Thyroid gland (tissue), 4 donors: ENCODE data around the gene PSMF1. TPM values are rescaled to one million over a fixed set of nuclear protein-coding genes. Genes with fewer than 3 reads are reported as not detected.

Experiments
- DNase-seq, 2 donors: peaks; one replicate each; pipeline ENCODE4 v3.0.0-alpha.2; 2019
- H3K27ac ChIP-seq, 3 donors: fragments of 200-600 bp; sonication (generic); 1 replicate in 2 of 3; 2 replicates in 1 of 3; pipeline ENCODE4 v1.5.1; 2016 to 2019; ENCODE audit warnings: mild to moderate bottlenecking in 1 of 3, moderate library complexity in 1 of 3
- H3K27me3 ChIP-seq: fragments of 200-600 bp; sonication (generic); one replicate; pipeline ENCODE4 v1.5.1; 2019
- H3K36me3 ChIP-seq, 2 donors: fragments of 200-600 bp; sonication (generic); one replicate each; pipeline ENCODE4 v1.5.1; 2016 to 2019
- H3K4me1 ChIP-seq, 2 donors: fragments of 200-600 bp; sonication (generic); one replicate each; pipeline ENCODE4 v1.5.1; 2017 to 2019
- H3K4me3 ChIP-seq, 3 donors: fragments of 200-600 bp; sonication (generic); replicated peaks in 1 of 3; 1 replicate in 2 of 3; 2 replicates in 1 of 3; pipeline ENCODE4 v1.5.1; 2016; ENCODE audit warnings: mild to moderate bottlenecking in 1 of 3
- H3K9me3 ChIP-seq: fragments of 200-600 bp; sonication (generic); one replicate; pipeline ENCODE4 v1.5.1; 2017
- CTCF ChIP-seq, 6 experiments: fragments of 200-600 bp in 3 of 6; fragments of 450-650 bp in 3 of 6; sonication (generic) in 3 of 6; IDR thresholded peaks; one replicate each; pipeline ENCODE4 v1.5.1; 2016 to 2019; ENCODE audit warnings: antibody characterized with exemption in 6 of 6, mild to moderate bottlenecking in 2 of 6, inconsistent platforms in 1 of 6, moderate library complexity in 1 of 6
- POLR2A ChIP-seq, 2 donors: fragments of 450-650 bp; IDR thresholded peaks; one replicate each; pipeline ENCODE4 v1.6.1; 2017; ENCODE audit warnings: antibody characterized with exemption in 2 of 2, mild to moderate bottlenecking in 2 of 2, moderate library complexity in 1 of 2
- WGBS, 2 donors: methylation state at CpG; one replicate each; pipeline ENCODE4 v1.1.5; 2017; 5-methylcytosine and 5-hydroxymethylcytosine counted together
- intact Hi-C: fragments of 100-400 bp; cut with DNase I; formaldehyde crosslinking; loops from one replicate; pipeline ENCODE4 v1.15.1; 2023
- total RNA-seq, 4 donors: library from RNA; depleted of rRNA; stranded (reverse); fragments of >200 nt; gene quantifications; one replicate each; pipeline ENCODE4 v1.2.3, GENCODE V29; 2016

Gene PSMF1
- total RNA-seq, 4 donors from 2014 or later = 74.8 to 189 (median 105) TPM

GRCh38 chr20:1187605-1188171 lies 69.3 kb downstream of the PSMF1 start:
- intact Hi-C loops = no loop called here
- H3K4me1 ChIP-seq = peaks cover 0 to 13% of the 10 kb centered on the region in 2 donors
- TF ChIP-seq POLR2A (IDR thresholded peaks at IDR 0.05) (no peak), CTCF (IDR thresholded peaks at IDR 0.05) (no peak)
- H3K36me3 ChIP-seq = no peaks in the 10 kb centered on the region
- 71 to 79% methylated on average over 4 of the region's 4 CpGs for WGBS, 2 donors
- H3K27me3 ChIP-seq = no peaks in the 10 kb centered on the region
- DNase-seq = no peak
- no peaks in the 10 kb centered on the region for H3K9me3 ChIP-seq
- H3K4me3 ChIP-seq = no peak overlapping the region
- H3K27ac ChIP-seq = no peak overlapping the region

GRCh38 chr20:1188347-1188746 lies 69.9 kb downstream of the PSMF1 start:
- Histone ChIP-seq H3K4me1 (peaks cover 0 to 13% of the 10 kb centered on the region in 2 donors), H3K36me3 (no peaks in the 10 kb centered on the region), H3K27me3 (no peaks in the 10 kb centered on the region), H3K27ac (no peak overlapping the region), H3K9me3 (no peaks in the 10 kb centered on the region), H3K4me3 (no peak overlapping the region)
- intact Hi-C loops = no loop called here
- TF ChIP-seq CTCF (IDR thresholded peaks at IDR 0.05) = no peak
- no peak for TF ChIP-seq POLR2A (IDR thresholded peaks at IDR 0.05)
- WGBS, 2 donors = 94 to 96% methylated on average over 1 of the region's 1 CpG
- DNase-seq = no peak

GRCh38 chr20:1189827-1190226 lies 71.4 kb downstream of the PSMF1 start:
- TF ChIP-seq CTCF (IDR thresholded peaks at IDR 0.05) = no peak
- no peak for TF ChIP-seq POLR2A (IDR thresholded peaks at IDR 0.05)
- Histone ChIP-seq H3K4me1 (peaks cover 0 to 7% of the 10 kb centered on the region in 2 donors), H3K36me3 (no peaks in the 10 kb centered on the region), H3K27ac (no peak overlapping the region), H3K4me3 (no peak overlapping the region), H3K27me3 (no peaks in the 10 kb centered on the region), H3K9me3 (no peaks in the 10 kb centered on the region)
- no peak for DNase-seq
- intact Hi-C loops = no loop called here
- 65 to 67% methylated on average over 1 of the region's 1 CpG for WGBS, 2 donors

GRCh38 chr20:1190847-1191246 lies 72.4 kb downstream of the PSMF1 start:
- intact Hi-C loops = no loop called here
- TF ChIP-seq CTCF (IDR thresholded peaks at IDR 0.05) (no peak), POLR2A (IDR thresholded peaks at IDR 0.05) (no peak)
- H3K9me3 ChIP-seq = no peaks in the 10 kb centered on the region
- WGBS, 2 donors = 65 to 79% methylated on average over 3 of the region's 3 CpGs
- no peaks in the 10 kb centered on the region for H3K36me3 ChIP-seq
- no peaks in the 10 kb centered on the region for H3K4me1 ChIP-seq
- no peaks in the 10 kb centered on the region for H3K27me3 ChIP-seq
- H3K27ac ChIP-seq = no peak overlapping the region
- DNase-seq = no peak
- no peak overlapping the region for H3K4me3 ChIP-seq

GRCh38 chr20:1191299-1191698 lies 72.9 kb downstream of the PSMF1 start:
- no peaks in the 10 kb centered on the region for H3K4me1 ChIP-seq
- no peak overlapping the region for H3K4me3 ChIP-seq
- no peaks in the 10 kb centered on the region for H3K36me3 ChIP-seq
- no peak overlapping the region for H3K27ac ChIP-seq
- no peaks in the 10 kb centered on the region for H3K27me3 ChIP-seq
- DNase-seq = no peak
- 83 to 92% methylated on average over 3 of the region's 3 CpGs for WGBS, 2 donors
- intact Hi-C loops = no loop called here
- H3K9me3 ChIP-seq = no peaks in the 10 kb centered on the region
- TF ChIP-seq CTCF (IDR thresholded peaks at IDR 0.05) = no peak
- no peak for TF ChIP-seq POLR2A (IDR thresholded peaks at IDR 0.05)
